ENCODE measurements around the gene NKD1. TPM values are rescaled to one million over a fixed set of nuclear protein-coding genes. Genes with fewer than 3 reads are reported as not detected.
A peak's percentile ranks its signal among the peaks of the same experiment; 100 is the strongest.

NKD1 gene
- total RNA-seq, 1 donor from 2014 or later, result 0.33 TPM

- TF ChIP-seq CTCF (IDR thresholded peaks at IDR 0.05; ENCODE audit: insufficient read depth, low read length, poor library complexity, severe bottlenecking), result no peak
- DNase-seq (ENCODE audit: low read depth), result no peak
- Histone ChIP-seq H3K27me3 (ENCODE audit: control insufficient read depth, insufficient read depth, low read length) (peaks cover 2% of the 10 kb centered on the region), H3K4me3 (ENCODE audit: low read depth, low read length) (no peak overlapping the region), H3K36me3 (ENCODE audit: control insufficient read depth, insufficient read depth, low read length) (no peaks in the 10 kb centered on the region)
These were observed 126.6 kb downstream of the NKD1 start for GRCh38 chr16:50674831-50675230.

GRCh38 chr16:50675686-50676610, 127.8 kb downstream of the NKD1 start:
- H3K4me3 ChIP-seq (ENCODE audit: low read depth, low read length), result no peak overlapping the region
- H3K36me3 ChIP-seq (ENCODE audit: control insufficient read depth, insufficient read depth, low read length), result no peaks in the 10 kb centered on the region
- no peak for DNase-seq (ENCODE audit: low read depth)
- no peak for TF ChIP-seq CTCF (IDR thresholded peaks at IDR 0.05; ENCODE audit: insufficient read depth, low read length, poor library complexity, severe bottlenecking)
- peaks cover 2% of the 10 kb centered on the region for H3K27me3 ChIP-seq (ENCODE audit: control insufficient read depth, insufficient read depth, low read length)

- no peak overlapping the region for H3K4me3 ChIP-seq (ENCODE audit: low read depth, low read length)
- DNase-seq (ENCODE audit: low read depth), result no peak
- peaks cover 2% of the 10 kb centered on the region for H3K27me3 ChIP-seq (ENCODE audit: control insufficient read depth, insufficient read depth, low read length)
- H3K36me3 ChIP-seq (ENCODE audit: control insufficient read depth, insufficient read depth, low read length), result no peaks in the 10 kb centered on the region
- TF ChIP-seq CTCF (IDR thresholded peaks at IDR 0.05; ENCODE audit: insufficient read depth, low read length, poor library complexity, severe bottlenecking), result no peak
These were observed 128.6 kb downstream of the NKD1 start for GRCh38 chr16:50676684-50677225.

GRCh38 chr16:50677351-50677750, 129.2 kb downstream of the NKD1 start:
- no peak for DNase-seq (ENCODE audit: low read depth)
- H3K4me3 ChIP-seq (ENCODE audit: low read depth, low read length), result no peak overlapping the region
- peaks cover 2% of the 10 kb centered on the region for H3K27me3 ChIP-seq (ENCODE audit: control insufficient read depth, insufficient read depth, low read length)
- no peaks in the 10 kb centered on the region for H3K36me3 ChIP-seq (ENCODE audit: control insufficient read depth, insufficient read depth, low read length)
- TF ChIP-seq CTCF (IDR thresholded peaks at IDR 0.05; ENCODE audit: insufficient read depth, low read length, poor library complexity, severe bottlenecking), result peak; percentile 28

- no peak for DNase-seq (ENCODE audit: low read depth)
- H3K27me3 ChIP-seq (ENCODE audit: control insufficient read depth, insufficient read depth, low read length), result peaks cover 2% of the 10 kb centered on the region
- H3K36me3 ChIP-seq (ENCODE audit: control insufficient read depth, insufficient read depth, low read length), result no peaks in the 10 kb centered on the region
- H3K4me3 ChIP-seq (ENCODE audit: low read depth, low read length), result no peak overlapping the region
- no peak for TF ChIP-seq CTCF (IDR thresholded peaks at IDR 0.05; ENCODE audit: insufficient read depth, low read length, poor library complexity, severe bottlenecking)
These were observed 130.3 kb downstream of the NKD1 start for GRCh38 chr16:50678531-50678930.
